NCI-H460 (cell line): ENCODE results near the gene MBP. TPM values are rescaled to one million over a fixed set of nuclear protein-coding genes. Genes with fewer than 3 reads are reported as not detected.

Experiments used
- DNase-seq: peaks from one replicate; pipeline ENCODE4 v3.0.0-alpha.2; 2016; ENCODE audit warnings: low read depth; ENCODE audit errors: extremely low read depth
- total RNA-seq: library from RNA; depleted of rRNA; stranded (reverse); fragments of >200 nt; shearing (Covaris generic); gene quantifications from 2 replicates; pipeline ENCODE4 v1.2.3, GENCODE V29; 2014

The MBP gene
- total RNA-seq, 1 experiment from 2014 or later: 115 TPM

GRCh38 chr18:77103187-77103850 is 29.3 kb downstream of the MBP start:
- no peak for DNase-seq

- no peak for DNase-seq
Observed at GRCh38 chr18:77102259-77103040, 30.1 kb downstream of the MBP start.

GRCh38 chr18:77101410-77102258 is 30.9 kb downstream of the MBP start:
- peak; percentile 96 for DNase-seq

- no peak for DNase-seq
Observed at GRCh38 chr18:77100751-77101355, 31.7 kb downstream of the MBP start.

- DNase-seq: no peak
Observed at GRCh38 chr18:77099485-77100370, 32.9 kb downstream of the MBP start.

GRCh38 chr18:77098538-77099174 is 33.9 kb downstream of the MBP start:
- no peak for DNase-seq

GRCh38 chr18:77098029-77098428 is 34.6 kb downstream of the MBP start:
- no peak for DNase-seq

GRCh38 chr18:77096936-77097886 is 35.4 kb downstream of the MBP start:
- DNase-seq: no peak

GRCh38 chr18:77095391-77096371 is 36.9 kb downstream of the MBP start:
- DNase-seq: no peak

- DNase-seq: no peak
Observed at GRCh38 chr18:77093586-77093985, 39.0 kb downstream of the MBP start.

GRCh38 chr18:77093067-77093430 is 39.5 kb downstream of the MBP start:
- no peak for DNase-seq

- DNase-seq: no peak
Observed at GRCh38 chr18:77092104-77093066, 40.2 kb downstream of the MBP start.

GRCh38 chr18:77091366-77091765 is 41.2 kb downstream of the MBP start:
- DNase-seq: no peak

- no peak for DNase-seq
Observed at GRCh38 chr18:77090546-77091174, 41.9 kb downstream of the MBP start.

- DNase-seq: no peak
Observed at GRCh38 chr18:77089723-77090285, 42.8 kb downstream of the MBP start.
